ENCODE data around the gene TENM4.

TENM4 gene

DNA sequence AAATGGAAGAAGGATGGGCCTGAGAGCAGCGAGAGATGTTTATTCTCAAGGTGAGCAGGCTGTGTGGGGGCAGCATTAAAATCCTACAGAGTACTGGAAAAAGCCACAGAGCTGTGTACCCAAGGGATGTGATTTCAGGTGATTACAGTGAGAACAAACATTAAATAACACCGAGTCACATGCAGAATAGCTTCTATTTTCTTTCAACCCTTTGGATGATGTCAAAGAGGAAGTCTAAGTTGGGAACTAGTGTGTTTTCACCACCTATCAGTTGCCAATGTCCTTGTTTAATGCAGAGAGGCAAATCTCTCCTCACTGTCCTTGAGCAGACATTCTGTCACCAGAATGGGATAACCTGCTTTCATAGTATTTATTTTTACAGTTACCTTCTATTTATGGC is 486.6 kb downstream of the TENM4 start:
- Mint-ChIP-seq H3K27ac (peak overlapping the region; percentile 95), H3K4me1 (peaks cover 98% of the 10 kb centered on the region), H3K9me3 (no peaks in the 10 kb centered on the region), H3K36me3 (ENCODE audit: low read depth) (no peaks in the 10 kb centered on the region), H3K27me3 (ENCODE audit: low read depth, poor library complexity) (no peaks in the 10 kb centered on the region), H3K4me3 (peak overlapping the region; percentile 52)
- no peak for DNase-seq
- TF ChIP-seq, protein P1, sequence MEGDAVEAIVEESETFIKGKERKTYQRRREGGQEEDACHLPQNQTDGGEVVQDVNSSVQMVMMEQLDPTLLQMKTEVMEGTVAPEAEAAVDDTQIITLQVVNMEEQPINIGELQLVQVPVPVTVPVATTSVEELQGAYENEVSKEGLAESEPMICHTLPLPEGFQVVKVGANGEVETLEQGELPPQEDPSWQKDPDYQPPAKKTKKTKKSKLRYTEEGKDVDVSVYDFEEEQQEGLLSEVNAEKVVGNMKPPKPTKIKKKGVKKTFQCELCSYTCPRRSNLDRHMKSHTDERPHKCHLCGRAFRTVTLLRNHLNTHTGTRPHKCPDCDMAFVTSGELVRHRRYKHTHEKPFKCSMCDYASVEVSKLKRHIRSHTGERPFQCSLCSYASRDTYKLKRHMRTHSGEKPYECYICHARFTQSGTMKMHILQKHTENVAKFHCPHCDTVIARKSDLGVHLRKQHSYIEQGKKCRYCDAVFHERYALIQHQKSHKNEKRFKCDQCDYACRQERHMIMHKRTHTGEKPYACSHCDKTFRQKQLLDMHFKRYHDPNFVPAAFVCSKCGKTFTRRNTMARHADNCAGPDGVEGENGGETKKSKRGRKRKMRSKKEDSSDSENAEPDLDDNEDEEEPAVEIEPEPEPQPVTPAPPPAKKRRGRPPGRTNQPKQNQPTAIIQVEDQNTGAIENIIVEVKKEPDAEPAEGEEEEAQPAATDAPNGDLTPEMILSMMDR (IDR thresholded peaks at IDR 0.05) = no peak

DNA sequence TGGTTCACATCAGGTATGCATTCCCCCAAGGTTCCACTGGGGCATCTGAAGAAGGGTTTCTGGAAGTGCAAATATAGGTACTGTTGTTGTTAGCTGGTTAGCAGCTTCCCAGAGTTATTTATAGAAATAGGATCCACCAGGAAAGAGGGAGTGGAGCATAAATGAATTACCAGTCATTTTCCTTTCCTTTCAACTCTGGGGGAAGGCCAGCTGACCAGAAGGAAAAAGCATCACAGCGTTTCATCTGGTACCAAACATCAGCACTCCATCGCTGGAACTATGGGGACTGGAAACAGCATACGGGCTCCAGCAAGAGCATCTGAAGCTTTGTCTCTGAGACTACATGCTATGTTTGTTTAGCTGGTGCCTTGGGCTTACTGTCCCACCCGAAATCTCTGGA is 487.9 kb downstream of the TENM4 start:
- Mint-ChIP-seq H3K27ac (peak overlapping the region; percentile 83), H3K4me3 (no peak overlapping the region), H3K9me3 (no peaks in the 10 kb centered on the region), H3K4me1 (peaks cover 98% of the 10 kb centered on the region), H3K27me3 (ENCODE audit: low read depth, poor library complexity) (no peaks in the 10 kb centered on the region), H3K36me3 (ENCODE audit: low read depth) (peaks cover 12% of the 10 kb centered on the region)
- no peak for DNase-seq
- TF ChIP-seq, protein P1 (IDR thresholded peaks at IDR 0.05) = no peak

DNA sequence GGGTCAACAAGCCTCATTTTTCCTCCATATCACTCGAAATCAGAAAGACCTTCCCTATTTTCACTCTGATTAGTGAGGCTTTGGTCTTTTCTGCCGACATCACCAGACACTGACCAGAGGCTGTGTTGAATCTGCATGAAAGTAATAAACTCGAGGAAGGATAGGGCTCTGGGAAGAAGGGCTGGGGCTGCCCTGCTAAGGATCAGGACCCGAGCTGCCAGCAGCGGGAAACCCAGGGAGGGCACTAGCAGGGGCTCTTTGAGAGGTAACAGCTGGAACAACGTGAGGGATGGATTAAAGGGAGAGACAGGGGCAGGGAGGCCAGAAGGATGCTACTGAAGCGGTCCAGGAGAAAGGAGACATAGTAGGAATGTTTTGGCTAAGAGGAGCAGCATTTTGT is 488.7 kb downstream of the TENM4 start:
- H3K4me3 Mint-ChIP-seq = peak overlapping the region; percentile 25
- TF ChIP-seq, protein P1 (IDR thresholded peaks at IDR 0.05) = no peak
- H3K36me3 Mint-ChIP-seq (ENCODE audit: low read depth) = peaks cover 19% of the 10 kb centered on the region
- H3K27ac Mint-ChIP-seq = peak overlapping the region; percentile 95
- no peak for DNase-seq
- H3K9me3 Mint-ChIP-seq = peaks cover 1% of the 10 kb centered on the region
- peaks cover 98% of the 10 kb centered on the region for H3K4me1 Mint-ChIP-seq
- H3K27me3 Mint-ChIP-seq (ENCODE audit: low read depth, poor library complexity) = no peaks in the 10 kb centered on the region

DNA sequence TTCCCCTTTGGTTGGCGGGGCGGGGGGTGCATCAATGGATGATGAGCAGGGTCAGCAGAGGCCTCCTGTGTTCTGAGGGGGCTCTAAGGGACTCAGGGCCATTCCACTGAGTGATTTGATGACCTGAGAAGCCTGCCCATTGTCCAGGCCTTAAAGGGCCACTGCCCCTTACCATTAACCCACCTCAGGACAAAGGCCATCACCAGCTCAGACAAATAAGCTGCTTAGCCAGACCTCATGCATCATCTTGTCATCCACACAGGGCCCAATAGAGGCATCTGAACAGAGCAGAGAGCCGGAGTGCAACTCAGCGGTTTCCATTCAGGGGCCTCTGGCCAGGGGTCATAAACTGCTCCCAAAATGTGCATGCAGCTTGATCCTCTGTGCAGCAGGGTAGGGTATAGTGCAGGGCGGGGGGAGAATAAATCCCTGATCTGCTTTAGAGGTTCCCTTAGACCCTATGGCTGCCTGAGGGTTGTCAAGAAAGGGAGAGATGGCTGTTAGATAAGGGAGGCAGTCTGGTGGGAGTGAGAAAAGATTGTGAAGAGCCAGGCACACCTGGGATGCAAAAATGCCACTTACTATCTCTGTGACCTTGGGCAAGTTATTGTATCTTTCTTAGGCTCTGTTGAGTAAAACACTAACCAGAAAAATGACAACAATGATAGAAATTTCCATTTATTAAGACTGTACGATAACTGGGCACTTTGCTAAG is 490.7 kb downstream of the TENM4 start:
- Mint-ChIP-seq H3K4me3 (peak overlapping the region; percentile 7), H3K27me3 (ENCODE audit: low read depth, poor library complexity) (no peaks in the 10 kb centered on the region), H3K27ac (peak overlapping the region; percentile 97), H3K9me3 (peaks cover 21% of the 10 kb centered on the region), H3K4me1 (peaks cover 91% of the 10 kb centered on the region), H3K36me3 (ENCODE audit: low read depth) (peaks cover 40% of the 10 kb centered on the region)
- peak; percentile 29 for DNase-seq
- TF ChIP-seq, protein P1 (IDR thresholded peaks at IDR 0.05) = no peak

DNA sequence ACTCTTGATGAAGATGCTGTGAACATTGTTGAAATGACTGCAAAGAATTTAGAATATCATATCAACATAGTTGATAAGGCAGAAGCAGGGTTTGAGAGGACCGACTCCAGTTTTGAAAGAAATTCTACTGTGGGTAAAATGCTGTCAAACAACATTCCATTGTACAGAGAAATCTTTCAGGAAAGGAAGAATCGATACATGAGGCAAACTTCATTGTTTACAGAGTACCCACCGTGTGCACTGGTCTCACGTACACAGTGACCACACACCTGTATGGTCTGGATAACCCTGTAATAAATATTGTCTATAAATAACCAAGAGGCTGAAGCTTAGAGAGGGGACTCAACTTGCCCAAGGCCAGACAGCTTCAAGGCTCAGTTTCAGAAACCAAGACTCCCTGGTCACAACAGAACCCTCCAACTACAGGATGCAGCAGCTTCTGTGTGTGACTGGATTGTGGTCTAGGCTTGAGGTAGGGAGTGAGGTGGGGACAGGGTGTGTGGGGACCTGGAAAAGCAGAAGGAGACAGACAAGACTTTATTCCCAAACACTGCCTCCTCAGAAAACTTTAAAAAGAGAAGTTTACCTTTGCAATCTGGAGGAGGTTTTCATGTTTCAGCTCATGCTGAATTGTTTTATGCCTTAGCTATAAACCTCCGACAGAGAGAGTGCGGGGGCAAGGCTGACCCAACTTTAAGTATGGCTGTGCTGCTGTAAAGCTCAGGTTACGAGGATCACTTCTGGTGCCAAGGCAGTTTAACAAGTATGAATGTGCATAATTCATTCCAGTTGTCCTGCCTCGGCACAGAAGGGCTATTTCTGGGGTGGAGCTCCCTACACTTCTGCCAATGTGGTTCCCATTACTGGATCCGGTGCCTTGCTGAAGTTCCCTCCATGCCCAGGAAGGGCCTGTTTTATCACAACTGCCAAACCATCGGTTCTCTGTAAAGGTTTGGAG is 493.6 kb downstream of the TENM4 start:
- Mint-ChIP-seq H3K36me3 (ENCODE audit: low read depth) (peaks cover 41% of the 10 kb centered on the region), H3K9me3 (peaks cover 22% of the 10 kb centered on the region), H3K4me1 (peaks cover 91% of the 10 kb centered on the region), H3K27ac (peak overlapping the region; percentile 97), H3K4me3 (no peak overlapping the region), H3K27me3 (ENCODE audit: low read depth, poor library complexity) (no peaks in the 10 kb centered on the region)
- TF ChIP-seq, protein P1 (IDR thresholded peaks at IDR 0.05) = no peak
- DNase-seq = no peak

Data from nephron progenitor cell (in vitro differentiated cells).